ENCODE data around the gene HNRNPD. TPM values are rescaled to one million over a fixed set of nuclear protein-coding genes. Genes with fewer than 3 reads are reported as not detected.

The HNRNPD gene
- total and polyA plus RNA-seq, 2 of the 13 experiments (the other 11 are each of a cell fraction or from before 2014, with no cell fraction given), result 64.0 to 69.7 TPM

DNA sequence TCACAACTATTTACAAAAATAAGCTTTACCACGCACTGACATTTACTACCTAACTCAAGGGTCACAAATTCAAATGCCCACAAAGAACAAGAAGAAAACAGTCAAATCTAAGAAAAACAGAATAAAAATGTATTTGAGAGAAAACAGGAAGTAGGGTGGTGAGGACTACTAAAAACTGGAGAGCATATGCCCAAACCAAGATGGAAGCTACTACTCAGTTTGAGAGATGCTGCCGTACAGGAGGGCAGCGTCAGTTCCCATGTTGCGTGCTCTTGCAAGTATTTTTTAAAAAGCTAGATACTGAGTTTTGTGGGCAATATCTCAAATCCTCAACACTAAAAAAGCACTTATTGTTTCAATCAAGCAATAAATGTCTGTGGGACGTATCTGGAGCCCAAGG, 16.2 kb downstream of the HNRNPD start (continued):
- TF ChIP-seq ZNF556 (CRISPR knock-in tag; IDR thresholded peaks at IDR 0.05; ENCODE audit: borderline replicate concordance), result no peak
- TF ChIP-seq DBP (CRISPR knock-in tag; IDR thresholded peaks at IDR 0.05; ENCODE audit: not compliant biosample characterization), result no peak
- no peak for TF ChIP-seq ZNF121 (CRISPR knock-in tag; IDR thresholded peaks at IDR 0.05)
- no peak for TF ChIP-seq REPIN1 (CRISPR knock-in tag; IDR thresholded peaks at IDR 0.05; ENCODE audit: borderline replicate concordance, low read depth)
- TF ChIP-seq NR2C2 (CRISPR knock-in tag; IDR thresholded peaks at IDR 0.05; ENCODE audit: borderline replicate concordance), result no peak
- no peak for TF ChIP-seq ZNF326 (CRISPR knock-in tag; IDR thresholded peaks at IDR 0.05; ENCODE audit: borderline replicate concordance)
- TF ChIP-seq STAT5B (CRISPR knock-in tag; IDR thresholded peaks at IDR 0.05), result no peak
- TF ChIP-seq NCOA2 (CRISPR knock-in tag; IDR thresholded peaks at IDR 0.05), result no peak

GRCh38 chr4:82354788-82355187, 19.0 kb downstream of the HNRNPD start:
- POLR2A ChIA-PET, result no interaction called here
- TF ChIP-seq RBM22 (optimal IDR thresholded peaks at IDR 0.05; ENCODE audit: low read length) (peak; percentile 68), MIXL1 (CRISPR knock-in tag; IDR thresholded peaks at IDR 0.05) (no peak), ZNF230 (CRISPR knock-in tag; IDR thresholded peaks at IDR 0.05) (no peak), PHF21A (CRISPR knock-in tag; IDR thresholded peaks at IDR 0.05) (no peak), POLR2G (IDR thresholded peaks at IDR 0.05; ENCODE audit: low read depth, low read length) (no peak), RBFOX2 (IDR thresholded peaks at IDR 0.05; ENCODE audit: low read depth, low read length) (0 out of 2 replicates have a peak, but pooled peaks have one; percentile 38)
- no TSS peak for BruUV-seq (replicated peaks)
- CTCF ChIA-PET (ENCODE audit: low intra/inter-chr PET ratio, low total read pairs), result no interaction called here
- Histone ChIP-seq H3K4me1 (ENCODE audit: insufficient read depth, low read length) (peaks cover 4% of the 10 kb centered on the region; the same call in 1 of the 2 replicates), H3K27me3 (ENCODE audit: control insufficient read depth in 1 of 2, insufficient read depth in 2 of 2, low read length in 2 of 2) (no peaks in the 10 kb centered on the region), H4K20me1 (ENCODE audit: insufficient read depth, low read length) (peaks cover 27% of the 10 kb centered on the region), H3K4me3 (replicated peaks in 1 of 3; ENCODE audit: insufficient read depth in 1 of 3, low read depth in 2 of 3, low read length in 3 of 3) (no peak overlapping the region), H2AFZ (ENCODE audit: low read length) (no peak overlapping the region), H3K4me2 (ENCODE audit: low read depth, low read length) (no peak overlapping the region), H3K9ac (ENCODE audit: insufficient read depth, low read depth, low read length) (no peak overlapping the region), H3K9me3 (ENCODE audit: low read length) (no peaks in the 10 kb centered on the region), H3K79me2 (ENCODE audit: insufficient read depth, low read length) (peaks cover 38% of the 10 kb centered on the region), H3K36me3 (replicated peaks in 1 of 2; ENCODE audit: control insufficient read depth in 1 of 2, insufficient read depth in 2 of 2, low read length in 2 of 2) (peaks cover 18 to 64% of the 10 kb centered on the region in 2 experiments), H3K27ac (ENCODE audit: extremely low read length, insufficient read depth, low read length) (no peak overlapping the region)
- intact Hi-C loops (cut with micrococcal nuclease; ENCODE audit: unreplicated experiment), result no loop called here
- in situ Hi-C loops (cut with HindIII; ENCODE audit: extremely low pct_ligation_motif_present, low pct_unique_long_range_greater_than_20kb), result no loop called here
- ATAC-seq (no peak), DNase-seq (ENCODE audit: low spot score) (no peak), FAIRE-seq (no peak)
- WGBS (ENCODE audit: low lambda C conversion rate), result 97% methylated on average over 11 of the region's 11 CpGs

All from HepG2 (cell line).